HG02973 (cell line): ENCODE results near the gene SMPDL3B.
A peak's percentile ranks its signal among the peaks of the same experiment; 100 is the strongest.

Experiments
- ATAC-seq: cut with Tn5 transposase; IDR thresholded peaks from one replicate; pipeline ENCODE4 v1.9.1; 2021; ENCODE audit warnings: moderate library complexity; ENCODE audit not compliant: unreplicated experiment

Gene SMPDL3B

DNA sequence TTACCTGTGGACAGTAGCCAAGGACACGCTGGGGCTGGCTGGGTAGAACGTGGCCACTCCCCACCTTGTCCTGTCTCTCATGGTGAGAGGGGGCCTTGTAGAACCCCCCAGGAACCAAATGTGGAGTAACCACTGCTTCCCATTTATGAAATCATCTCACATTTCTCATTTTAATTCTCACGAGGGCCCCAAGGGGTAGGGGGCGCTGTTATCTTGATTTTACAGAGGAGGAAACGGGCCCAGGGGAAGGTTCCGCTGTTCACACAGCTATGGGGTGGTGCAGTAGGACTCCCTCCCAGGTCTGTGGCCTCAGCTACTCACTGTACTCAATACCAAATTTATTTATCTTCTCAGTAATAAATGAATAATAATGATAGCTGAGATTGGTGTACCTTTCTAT lies 5.5 kb downstream of the SMPDL3B start:
- no peak for ATAC-seq

GRCh38 chr1:27940870-27941560 lies 6.2 kb downstream of the SMPDL3B start:
- no peak for ATAC-seq

DNA sequence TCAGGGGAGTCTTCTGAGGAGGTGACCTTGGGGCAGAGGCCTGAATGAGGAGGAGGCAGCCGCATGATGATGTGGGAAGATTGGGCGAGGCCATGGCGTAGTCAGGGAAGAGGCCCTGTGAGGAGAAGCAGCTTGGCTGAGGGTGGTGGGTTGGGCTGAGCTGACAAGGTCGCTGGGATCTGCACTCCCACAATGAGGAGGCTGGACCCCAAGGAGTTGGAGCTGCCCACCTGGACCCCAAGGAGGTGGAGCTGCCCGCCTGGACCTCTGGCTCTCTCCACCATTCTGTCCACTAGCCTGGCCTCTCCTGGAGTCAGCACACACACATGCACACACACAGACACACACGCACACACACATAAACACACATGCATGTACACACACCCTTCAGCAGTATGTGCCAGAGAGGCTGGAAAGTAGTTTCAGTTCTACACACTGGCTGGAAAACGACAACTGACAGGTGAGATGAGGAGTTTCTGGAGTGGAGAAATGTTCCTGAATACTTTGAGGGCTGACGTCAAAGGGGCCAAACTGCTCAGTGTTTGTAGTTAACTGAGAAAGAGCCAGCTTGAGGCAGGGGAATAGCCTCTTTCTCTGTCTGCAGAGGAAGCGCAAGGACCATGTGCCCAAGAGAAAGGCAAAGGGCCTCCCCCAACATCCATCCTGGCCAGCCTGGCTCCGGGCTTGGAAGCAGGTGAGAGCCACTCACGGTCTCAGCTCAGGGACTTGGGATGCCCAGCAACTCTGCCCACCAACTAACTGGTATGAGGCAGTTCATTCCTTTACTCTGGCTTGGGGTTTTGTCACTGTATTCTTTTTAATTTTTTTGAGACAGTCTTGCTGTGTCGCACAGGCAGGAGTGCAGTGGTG lies 7.1 kb downstream of the SMPDL3B start:
- no peak for ATAC-seq

GRCh38 chr1:27945020-27945419 lies 10.2 kb downstream of the SMPDL3B start:
- ATAC-seq: no peak

DNA sequence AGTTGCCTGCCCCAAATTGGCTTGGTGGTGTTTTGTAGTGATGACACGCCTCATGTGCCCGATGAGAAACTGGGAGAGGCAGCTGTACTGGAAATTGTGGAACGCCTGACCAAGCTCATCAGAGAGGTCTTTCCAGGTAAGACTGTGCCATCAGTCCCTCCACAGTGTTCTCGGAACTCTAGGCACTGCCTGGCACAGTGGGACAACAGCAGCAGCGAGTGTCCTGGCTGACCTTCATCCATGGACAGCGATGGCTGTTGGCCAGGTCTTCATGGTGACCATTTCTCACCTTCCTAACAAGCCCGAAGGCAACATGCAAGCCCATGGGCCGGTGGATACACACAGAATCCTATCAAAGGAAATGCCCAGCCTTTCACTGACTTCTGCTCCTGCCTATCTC lies 14.2 kb downstream of the SMPDL3B start:
- no peak for ATAC-seq

DNA sequence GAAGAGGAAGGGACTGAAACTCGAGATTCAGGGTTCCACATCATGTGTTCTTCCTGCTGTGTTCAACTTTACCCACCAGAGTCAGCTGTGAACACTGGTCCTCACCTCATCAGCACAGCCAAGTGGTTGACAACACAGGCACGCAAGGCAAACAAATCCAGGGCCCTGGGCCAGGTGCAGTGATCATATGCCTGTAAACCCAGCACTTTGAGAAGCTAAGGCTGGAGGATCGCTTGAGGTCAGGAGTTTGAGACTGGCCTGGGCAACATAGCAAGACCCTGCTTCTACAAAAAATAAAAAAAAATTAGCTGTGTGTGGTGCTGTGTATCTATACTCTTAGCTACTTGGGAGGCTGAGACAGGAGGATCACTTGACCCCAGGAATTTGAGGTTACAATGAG lies 16.6 kb downstream of the SMPDL3B start:
- no peak for ATAC-seq

- no peak for ATAC-seq
Observed at GRCh38 chr1:27952147-27952546, 17.3 kb downstream of the SMPDL3B start.

DNA sequence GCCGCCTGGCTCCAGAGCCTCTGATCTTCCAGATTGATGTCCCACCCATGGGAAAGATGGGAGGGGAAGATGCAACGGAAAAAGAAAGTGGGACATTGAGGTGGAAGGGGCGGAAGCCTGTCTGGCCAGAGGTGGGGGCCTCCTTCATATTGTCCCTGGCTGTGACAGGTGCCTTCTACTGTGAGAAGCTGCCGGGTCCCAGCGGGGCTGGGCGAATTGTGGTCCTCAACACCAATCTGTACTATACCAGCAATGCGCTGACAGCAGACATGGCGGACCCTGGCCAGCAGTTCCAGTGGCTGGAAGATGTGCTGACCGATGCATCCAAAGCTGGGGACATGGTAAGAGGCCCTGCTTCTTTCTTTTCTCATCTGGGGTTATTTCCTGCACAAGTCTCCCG lies 19.4 kb downstream of the SMPDL3B start:
- ATAC-seq: no peak

DNA sequence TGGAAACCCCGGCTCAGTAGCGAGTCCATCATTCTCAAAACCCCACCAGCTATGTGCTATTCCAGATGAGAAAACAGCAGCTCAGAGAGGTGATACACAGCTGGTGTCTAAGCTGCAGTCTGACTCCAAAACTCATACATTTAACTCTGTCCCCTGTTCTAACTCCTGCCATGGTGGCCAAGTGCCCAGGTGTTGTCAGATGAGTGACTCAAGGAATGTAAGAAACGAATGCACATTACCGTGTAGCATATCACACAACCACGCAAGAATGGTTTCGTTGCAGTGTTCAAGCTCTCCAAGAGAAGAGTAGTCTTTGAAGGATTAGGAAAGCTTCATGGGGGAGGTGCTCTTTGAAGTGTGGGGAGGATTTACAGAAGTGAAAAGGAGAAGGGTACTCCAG lies 20.3 kb downstream of the SMPDL3B start:
- ATAC-seq: no peak

DNA sequence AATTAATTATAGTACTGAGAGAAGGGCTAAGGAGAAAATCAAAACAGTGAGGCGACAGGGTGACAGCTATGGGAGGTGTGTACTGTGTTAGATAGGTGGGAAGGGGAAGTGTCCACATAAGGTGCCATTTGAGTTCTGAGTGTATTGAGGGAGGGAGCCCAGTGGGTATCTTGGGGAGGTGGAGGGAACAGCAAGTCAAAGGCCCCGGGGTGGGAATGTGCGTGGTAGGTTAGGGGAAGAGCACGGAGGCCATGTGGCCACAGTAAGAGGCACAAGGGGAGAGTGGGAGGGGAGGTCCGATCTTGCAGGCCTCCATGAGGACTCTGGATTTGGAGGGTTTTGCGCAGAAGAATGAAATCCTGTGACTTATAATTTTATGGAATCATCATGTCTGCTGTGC lies 22.0 kb downstream of the SMPDL3B start:
- ATAC-seq: no peak

DNA sequence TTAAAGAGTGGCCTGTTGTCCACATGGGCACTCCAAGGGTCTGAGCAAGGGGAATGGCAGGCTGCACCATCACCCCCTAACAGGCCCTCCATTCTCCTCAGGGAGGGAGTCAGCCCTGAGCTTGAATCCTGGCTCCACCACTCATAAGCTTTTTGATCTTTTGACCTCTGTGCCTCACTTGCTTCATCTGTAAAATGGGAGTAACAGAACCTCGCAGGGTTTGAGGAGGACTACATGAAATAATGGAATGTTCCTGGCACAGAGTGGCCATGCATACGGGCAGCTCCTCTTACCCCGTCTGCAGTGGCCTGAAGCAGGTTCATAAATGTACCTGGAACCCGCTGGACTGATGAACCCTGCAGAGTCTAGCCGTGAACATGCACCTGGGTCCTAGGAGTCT lies 22.9 kb downstream of the SMPDL3B start:
- no peak for ATAC-seq

DNA sequence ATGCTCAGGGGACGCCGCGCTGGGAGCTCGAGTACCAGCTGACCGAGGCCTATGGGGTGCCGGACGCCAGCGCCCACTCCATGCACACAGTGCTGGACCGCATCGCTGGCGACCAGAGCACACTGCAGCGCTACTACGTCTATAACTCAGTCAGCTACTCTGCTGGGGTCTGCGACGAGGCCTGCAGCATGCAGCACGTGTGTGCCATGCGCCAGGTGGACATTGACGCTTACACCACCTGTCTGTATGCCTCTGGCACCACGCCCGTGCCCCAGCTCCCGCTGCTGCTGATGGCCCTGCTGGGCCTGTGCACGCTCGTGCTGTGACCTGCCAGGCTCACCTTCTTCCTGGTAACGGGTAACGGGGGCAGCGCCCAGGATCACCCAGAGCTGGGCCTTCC lies 23.7 kb downstream of the SMPDL3B start:
- no peak for ATAC-seq

DNA sequence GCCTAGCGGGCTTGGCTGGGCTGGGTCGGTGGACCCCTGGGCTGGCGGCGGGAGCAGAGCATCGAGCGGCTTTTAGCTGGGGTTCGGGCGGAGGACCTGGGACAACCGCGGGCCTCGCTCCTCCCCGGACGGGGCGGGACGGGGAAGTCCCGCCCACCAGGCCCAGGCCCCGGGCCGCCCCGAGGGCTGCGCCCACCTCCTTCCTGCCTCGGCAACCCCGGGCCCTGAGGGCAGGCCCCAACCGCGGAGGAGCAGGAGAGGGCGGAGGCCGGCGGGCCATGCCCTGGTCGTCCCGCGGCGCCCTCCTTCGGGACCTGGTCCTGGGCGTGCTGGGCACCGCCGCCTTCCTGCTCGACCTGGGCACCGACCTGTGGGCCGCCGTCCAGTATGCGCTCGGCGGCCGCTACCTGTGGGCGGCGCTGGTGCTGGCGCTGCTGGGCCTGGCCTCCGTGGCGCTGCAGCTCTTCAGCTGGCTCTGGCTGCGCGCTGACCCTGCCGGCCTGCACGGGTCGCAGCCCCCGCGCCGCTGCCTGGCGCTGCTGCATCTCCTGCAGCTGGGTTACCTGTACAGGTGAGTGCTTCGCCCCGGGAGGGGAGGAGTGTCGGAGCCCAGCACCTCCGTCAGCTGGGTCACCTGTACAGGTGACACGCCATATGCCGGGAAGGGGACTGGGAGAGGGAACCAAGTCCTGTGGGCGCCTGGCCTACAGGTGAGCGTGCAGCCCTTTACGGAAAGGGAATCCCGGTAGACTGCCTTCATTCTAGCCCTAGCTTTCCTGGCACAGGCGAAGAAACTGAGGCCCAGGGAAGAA lies 25.2 kb downstream of the SMPDL3B start, which contains the start of gene XKR8:
XKR8 (plus strand) TSS at position 182 of the 812 bp plus-strand sequence; CDS start at position 279, 97 bp downstream.
- ATAC-seq: peak; percentile 82

DNA sequence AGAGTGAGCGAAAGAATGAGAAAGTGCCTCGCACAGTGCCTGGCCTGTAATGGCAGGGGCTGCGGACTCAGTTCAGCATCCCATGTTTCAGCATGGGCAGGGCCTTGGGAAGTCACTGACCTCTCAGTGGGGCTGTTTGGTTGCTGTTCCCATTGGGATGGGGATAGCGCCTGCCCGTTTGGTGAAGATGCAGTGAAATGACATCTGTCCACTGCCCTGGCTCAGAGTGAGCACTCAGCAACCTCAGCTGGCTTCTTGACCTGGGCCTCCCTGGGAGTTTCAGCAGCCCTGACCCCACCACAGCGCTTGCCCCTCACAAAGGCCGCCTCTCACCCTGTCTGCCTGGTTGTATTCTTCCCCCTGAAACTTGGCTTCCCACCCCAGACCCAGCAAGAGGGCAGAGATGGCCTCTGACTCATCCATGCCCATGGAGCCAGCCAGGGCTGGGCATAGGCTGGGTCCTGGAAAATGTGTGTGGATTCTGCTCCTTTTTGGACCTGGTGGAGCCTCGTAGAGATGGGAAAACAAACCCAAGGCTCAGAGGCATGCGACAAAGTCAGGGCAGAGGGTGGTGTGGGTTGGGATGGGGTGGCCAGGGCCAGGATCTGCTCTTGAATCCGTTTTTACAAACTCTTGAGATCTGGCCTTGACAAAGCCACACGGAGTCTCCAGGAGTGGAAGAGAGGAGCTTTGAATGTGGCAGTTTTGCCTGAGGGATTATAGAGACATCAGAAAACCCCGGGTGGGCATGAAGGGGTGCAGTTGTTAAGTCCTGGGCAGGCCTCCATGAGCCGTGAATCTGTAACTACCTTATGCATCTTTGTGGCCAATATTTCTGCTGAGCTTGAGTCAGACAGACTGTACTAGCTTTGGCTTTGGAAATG lies 26.2 kb downstream of the SMPDL3B start:
- ATAC-seq: no peak

GRCh38 chr1:27961646-27962221 lies 26.9 kb downstream of the SMPDL3B start:
- ATAC-seq: no peak

- no peak for ATAC-seq
Observed at GRCh38 chr1:27963393-27963792, 28.6 kb downstream of the SMPDL3B start.

DNA sequence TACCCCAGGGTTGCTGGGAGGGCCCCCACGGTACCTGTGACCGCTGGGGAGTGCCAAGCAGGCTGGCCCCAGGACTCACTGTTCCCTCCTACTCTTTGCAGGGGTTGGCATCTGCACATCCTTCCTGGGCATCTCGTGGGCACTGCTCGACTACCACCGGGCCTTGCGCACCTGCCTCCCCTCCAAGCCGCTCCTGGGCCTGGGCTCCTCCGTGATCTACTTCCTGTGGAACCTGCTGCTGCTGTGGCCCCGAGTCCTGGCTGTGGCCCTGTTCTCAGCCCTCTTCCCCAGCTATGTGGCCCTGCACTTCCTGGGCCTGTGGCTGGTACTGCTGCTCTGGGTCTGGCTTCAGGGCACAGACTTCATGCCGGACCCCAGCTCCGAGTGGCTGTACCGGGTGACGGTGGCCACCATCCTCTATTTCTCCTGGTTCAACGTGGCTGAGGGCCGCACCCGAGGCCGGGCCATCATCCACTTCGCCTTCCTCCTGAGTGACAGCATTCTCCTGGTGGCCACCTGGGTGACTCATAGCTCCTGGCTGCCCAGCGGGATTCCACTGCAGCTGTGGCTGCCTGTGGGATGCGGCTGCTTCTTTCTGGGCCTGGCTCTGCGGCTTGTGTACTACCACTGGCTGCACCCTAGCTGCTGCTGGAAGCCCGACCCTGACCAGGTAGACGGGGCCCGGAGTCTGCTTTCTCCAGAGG lies 31.8 kb downstream of the SMPDL3B start:
- no peak for ATAC-seq

GRCh38 chr1:27967106-27967883 lies 32.5 kb downstream of the SMPDL3B start:
- no peak for ATAC-seq
